Femur (tissue), 1 donor: Measurements from ENCODE around the gene SEC16A.

Experiments
- DNase-seq: peaks from one replicate; pipeline ENCODE4 v3.0.0-alpha.2; 2017

The SEC16A gene, protein sequence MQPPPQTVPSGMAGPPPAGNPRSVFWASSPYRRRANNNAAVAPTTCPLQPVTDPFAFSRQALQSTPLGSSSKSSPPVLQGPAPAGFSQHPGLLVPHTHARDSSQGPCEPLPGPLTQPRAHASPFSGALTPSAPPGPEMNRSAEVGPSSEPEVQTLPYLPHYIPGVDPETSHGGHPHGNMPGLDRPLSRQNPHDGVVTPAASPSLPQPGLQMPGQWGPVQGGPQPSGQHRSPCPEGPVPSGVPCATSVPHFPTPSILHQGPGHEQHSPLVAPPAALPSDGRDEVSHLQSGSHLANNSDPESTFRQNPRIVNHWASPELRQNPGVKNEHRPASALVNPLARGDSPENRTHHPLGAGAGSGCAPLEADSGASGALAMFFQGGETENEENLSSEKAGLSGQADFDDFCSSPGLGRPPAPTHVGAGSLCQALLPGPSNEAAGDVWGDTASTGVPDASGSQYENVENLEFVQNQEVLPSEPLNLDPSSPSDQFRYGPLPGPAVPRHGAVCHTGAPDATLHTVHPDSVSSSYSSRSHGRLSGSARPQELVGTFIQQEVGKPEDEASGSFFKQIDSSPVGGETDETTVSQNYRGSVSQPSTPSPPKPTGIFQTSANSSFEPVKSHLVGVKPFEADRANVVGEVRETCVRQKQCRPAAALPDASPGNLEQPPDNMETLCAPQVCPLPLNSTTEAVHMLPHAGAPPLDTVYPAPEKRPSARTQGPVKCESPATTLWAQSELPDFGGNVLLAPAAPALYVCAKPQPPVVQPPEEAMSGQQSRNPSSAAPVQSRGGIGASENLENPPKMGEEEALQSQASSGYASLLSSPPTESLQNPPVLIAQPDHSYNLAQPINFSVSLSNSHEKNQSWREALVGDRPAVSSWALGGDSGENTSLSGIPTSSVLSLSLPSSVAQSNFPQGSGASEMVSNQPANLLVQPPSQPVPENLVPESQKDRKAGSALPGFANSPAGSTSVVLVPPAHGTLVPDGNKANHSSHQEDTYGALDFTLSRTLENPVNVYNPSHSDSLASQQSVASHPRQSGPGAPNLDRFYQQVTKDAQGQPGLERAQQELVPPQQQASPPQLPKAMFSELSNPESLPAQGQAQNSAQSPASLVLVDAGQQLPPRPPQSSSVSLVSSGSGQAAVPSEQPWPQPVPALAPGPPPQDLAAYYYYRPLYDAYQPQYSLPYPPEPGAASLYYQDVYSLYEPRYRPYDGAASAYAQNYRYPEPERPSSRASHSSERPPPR (N-terminal part only)

GRCh38 chr9:136482793-136483588, at the start of gene SEC16A:
SEC16A (minus strand) TSS chr9:136483040; CDS start chr9:136477615, 5,425 bp downstream.
- peak; percentile 100 for DNase-seq

GRCh38 chr9:136531904-136532798, 49.3 kb upstream of the SEC16A start:
- DNase-seq: no peak

DNA sequence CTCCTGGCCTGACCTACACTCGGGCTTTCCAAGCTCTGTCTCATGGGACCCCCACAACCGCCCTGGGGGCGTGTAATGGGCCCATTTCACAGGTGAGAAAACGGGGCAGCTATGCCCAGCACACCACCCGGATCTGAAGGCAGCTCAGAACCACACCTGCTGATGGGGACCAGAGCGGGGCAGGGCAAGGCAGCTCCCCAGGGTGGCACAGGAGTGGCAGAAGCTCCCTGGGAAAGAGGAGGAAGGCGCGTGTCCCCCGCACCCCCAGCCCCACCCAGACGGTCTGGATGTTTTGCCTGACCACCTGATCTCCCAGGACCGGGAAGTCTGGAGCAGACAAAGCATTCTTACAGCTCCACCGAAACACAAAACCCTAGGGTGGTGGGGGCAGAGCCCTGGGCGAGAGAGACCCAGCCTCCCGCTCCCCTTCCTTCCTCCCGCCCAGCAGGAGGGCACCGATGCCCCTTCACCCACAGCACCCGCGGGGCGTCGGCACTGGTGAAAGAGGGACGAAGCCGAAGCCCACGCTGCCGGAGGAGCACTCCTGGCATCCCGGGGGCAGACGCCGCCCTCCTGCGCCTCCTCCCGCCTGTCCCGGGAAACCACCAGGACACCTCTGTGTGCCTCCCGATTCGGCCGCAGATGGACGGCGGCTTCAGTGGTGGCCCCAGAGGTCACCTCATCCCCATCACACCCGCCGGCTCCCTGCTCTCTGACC, 48.5 kb upstream of the SEC16A start:
- no peak for DNase-seq

GRCh38 chr9:136530461-136531089, 47.7 kb upstream of the SEC16A start:
- no peak for DNase-seq

- DNase-seq: no peak
These were observed 46.9 kb upstream of the SEC16A start for GRCh38 chr9:136529516-136530460.

- DNase-seq: no peak
These were observed 46.0 kb upstream of the SEC16A start for GRCh38 chr9:136528716-136529341.

DNA sequence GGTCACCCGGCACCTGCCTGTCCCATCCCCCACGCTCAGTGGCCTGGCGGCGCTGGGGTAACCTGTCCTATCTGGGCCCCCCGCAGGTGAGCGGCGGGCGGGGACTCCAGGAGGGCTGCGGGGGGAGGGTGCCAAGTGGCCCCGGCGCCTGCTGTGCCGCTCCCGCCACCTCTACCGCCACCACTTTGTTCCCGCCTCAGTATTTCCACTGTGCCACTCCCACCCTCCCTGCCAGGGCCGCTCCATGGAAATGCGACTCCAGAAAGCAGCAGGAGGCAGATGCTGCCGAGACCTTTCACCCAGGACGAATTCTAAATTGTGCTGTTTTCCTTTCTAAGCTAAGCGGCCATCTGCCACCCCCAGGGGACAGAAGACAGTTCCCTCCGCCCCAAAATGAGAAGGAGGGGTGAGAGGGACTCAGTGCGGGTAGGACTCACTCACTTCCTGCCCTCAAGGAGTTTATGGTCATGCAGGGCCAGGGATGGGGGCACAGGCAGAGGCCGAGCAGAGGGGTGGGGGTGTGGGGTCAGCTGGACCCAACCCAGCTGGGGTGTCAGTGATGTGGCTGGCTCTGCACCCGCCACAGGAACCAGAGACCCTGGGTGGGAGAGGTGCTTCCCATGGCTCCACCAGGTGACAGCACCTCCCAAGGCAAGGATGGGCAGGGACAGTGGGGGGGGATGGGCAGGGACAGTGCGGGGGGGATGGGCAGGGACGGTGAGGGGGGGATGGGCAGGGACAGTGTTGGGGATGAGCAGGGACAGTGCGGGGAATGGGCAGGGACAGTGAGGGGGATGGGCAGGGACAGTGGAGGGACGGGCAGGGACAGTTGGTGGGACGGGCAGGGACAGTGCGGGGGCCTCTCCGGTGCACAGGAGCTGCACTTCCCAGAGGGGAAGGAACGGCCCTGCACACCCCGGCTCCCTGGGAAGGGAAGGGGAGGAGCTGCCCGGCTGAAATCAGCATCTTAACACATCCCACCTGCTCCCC, 45.2 kb upstream of the SEC16A start:
- DNase-seq: peak; percentile 69

DNA sequence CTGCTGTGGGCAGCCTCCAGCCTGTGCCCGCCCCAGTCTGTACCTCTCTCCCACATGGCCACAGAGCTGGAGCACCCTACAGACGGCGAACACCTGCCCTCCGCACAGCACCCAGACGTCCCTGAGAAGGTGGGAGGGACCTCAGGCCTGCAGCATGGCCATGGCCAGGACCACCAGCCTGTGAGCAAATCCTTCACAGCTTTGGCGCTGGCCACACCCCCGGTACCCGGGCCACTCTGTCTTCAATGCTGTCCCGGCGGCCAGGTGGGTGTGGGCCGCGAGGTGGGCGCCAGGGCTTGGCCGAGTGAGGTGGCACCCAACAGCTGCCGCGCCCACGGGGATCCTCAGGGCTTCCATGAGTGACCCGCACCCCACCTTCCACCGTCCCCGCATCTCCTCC, 44.3 kb upstream of the SEC16A start:
- no peak for DNase-seq

GRCh38 chr9:136526625-136527066, 43.8 kb upstream of the SEC16A start:
- DNase-seq: peak; percentile 70

GRCh38 chr9:136525841-136526499, 43.1 kb upstream of the SEC16A start:
- DNase-seq: peak; percentile 78

DNA sequence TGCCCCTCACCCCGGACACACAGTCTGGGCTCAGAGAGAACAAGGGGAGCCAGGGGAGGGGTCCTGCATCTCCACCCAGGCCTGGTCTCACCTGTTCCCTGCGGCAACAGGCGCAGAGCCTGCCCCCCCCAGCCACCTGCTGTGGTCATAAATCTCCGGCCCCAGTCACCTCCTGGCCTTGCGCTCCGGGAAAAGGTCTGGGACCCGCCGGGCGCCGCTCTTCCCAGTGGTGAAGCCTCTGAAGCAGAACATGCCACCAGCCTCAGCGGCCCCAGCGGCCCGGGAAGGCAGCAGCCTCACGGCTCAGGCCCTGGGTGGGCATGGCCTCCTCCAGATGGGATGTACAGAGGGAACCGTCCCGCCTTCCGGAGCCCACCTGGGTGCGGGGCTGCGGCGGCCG, 42.4 kb upstream of the SEC16A start:
- DNase-seq: no peak

DNA sequence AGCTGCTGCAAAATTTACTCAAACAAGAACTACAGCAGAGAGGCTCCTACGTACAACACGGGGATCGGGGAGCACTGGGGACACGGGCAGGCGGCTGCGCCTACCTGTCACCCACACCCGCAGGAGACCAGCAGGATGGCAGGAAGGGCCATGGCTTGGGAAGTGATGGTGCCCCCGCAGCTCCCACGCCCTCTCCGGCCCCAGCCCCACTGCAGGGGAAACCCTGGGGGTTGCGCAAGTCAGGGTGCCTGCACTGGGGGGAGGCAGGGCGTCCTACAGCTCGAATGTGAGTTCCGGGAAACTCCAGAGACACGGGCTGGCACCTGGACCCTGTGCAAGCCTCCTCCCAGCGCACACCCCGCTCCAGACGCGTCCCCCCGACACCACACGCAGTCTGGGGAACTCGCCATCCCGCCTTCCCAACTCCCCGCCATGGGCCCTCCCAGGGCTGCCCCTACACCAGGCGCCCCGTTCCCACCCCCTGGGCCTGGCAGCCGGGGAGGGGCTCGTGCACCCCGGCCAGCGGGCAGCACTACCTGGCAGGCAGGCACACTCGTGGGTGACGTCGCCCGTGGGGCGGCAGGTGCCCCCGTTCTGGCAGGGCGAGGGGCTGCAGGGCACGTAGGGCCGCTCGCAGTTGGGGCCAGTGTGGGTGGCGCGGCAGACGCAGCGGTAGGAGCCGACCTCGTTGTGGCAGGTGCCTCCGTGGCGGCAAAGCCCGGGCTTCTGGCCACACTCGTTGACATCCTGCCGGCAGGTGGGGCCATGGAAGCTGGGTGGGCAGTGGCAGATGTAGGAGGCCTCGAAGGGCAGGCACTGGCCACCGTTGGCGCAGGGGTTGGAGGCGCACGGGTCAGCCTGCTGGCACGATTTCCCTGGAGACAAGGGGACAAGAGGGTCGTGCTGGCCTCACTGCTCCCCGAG, 39.7 kb upstream of the SEC16A start:
- DNase-seq: no peak

DNA sequence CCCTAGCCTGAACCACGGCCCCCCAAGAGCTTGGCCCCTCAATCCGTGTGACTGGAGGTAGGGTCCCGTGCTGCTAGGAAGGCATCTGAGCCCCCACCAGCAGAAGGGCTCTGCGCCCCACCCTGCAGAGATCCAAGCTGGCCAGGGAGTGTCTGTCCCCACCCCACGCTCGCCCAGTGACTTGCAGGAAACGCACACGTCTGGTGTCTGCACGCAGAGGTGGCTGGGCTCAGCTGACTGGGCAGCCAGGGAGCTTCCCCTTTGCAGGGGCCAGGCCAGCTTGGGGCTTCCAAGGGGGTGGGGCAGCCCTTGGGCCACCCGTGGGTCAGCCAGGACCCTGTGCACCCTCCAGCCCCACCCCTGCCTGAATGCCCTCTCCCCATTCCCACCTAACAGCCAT, 38.7 kb upstream of the SEC16A start:
- no peak for DNase-seq

DNA sequence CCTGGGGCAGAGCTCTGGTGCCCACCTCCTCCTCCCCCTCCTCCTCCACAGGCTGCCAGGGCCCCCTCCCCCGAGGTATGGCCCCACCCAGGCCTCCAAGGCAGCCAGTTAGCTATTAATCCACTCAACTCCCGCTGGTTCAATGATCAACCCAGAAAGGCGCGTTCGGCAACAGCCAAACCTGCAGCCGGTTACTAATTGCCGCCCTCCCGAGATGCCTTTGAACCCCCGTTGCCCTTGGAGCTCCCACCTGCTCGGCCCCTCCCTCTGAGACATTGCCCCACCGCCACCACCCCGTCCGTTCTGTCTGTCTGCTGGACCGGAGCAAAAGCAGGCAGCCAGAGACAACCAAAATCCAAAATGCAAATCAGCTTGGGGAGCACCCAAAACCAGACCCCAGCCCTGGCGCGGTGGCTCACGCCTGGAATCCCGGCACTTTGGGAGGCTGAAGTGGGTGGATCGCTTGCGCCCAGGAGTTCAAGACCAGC, 37.3 kb upstream of the SEC16A start:
- DNase-seq: no peak
